Caco-2 (cell line): Measurements from ENCODE around the gene CDKN2B-AS1. TPM values are rescaled to one million over a fixed set of nuclear protein-coding genes. Genes with fewer than 3 reads are reported as not detected.

ENCODE experiments used
- BruUV-seq: library from RNA; stranded (reverse); fragments of 400-500 nt; replicated peaks from 2 replicates; lab custom pipeline; 2021; lab: Mats Ljungman, UMichigan
- CTCF ChIA-PET: fragments of 300-600 bp; sonication (Branson Sonifier 250); formaldehyde crosslinking; loops from one replicate; lab custom pipeline; 2022; ENCODE audit warnings: antibody characterized with exemption; lab: Charles Lee
- POLR2A ChIA-PET: fragments of 300-600 bp; sonication (Branson Sonifier 250); formaldehyde crosslinking; loops from one replicate; lab custom pipeline; 2022; ENCODE audit warnings: antibody characterized with exemption; lab: Charles Lee
- DNase-seq, 2 experiments: peaks; one replicate each; pipeline versions ENCODE4 v3.0.0 to v3.0.0-alpha.2; 2020 to 2022
- H3K27me3 ChIP-seq: replicated peaks from 2 replicates; pipeline ENCODE4 v1.6.0; 2011; ENCODE audit warnings: low read length; ENCODE audit not compliant: control insufficient read depth, insufficient read depth
- H3K36me3 ChIP-seq: 2 replicates; pipeline ENCODE4 v1.5.1; 2011; ENCODE audit warnings: low read length; ENCODE audit not compliant: control insufficient read depth, insufficient read depth
- H3K4me1 ChIP-seq: fragments of 250-450 bp; sonication (Bioruptor Pico); 2 replicates; pipeline ENCODE4 v1.5.1; 2020; ENCODE audit warnings: mild to moderate bottlenecking
- H3K4me3 ChIP-seq: 2 replicates; pipeline ENCODE4 v1.5.1; 2011; ENCODE audit warnings: low read depth, mild to moderate bottlenecking, control low read depth, low read length
- H3K9me3 ChIP-seq: fragments of 250-450 bp; sonication (Bioruptor Pico); 2 replicates; pipeline ENCODE4 v1.5.1; 2020; ENCODE audit warnings: mild to moderate bottlenecking, moderate library complexity
- H3K27ac Mint-ChIP-seq: one replicate; pipeline ENCODE4 v1.8.0; 2022; ENCODE audit warnings: mixed read lengths; ENCODE audit not compliant: unreplicated experiment
- H3K27me3 Mint-ChIP-seq: one replicate; pipeline ENCODE4 v1.8.0; 2022; ENCODE audit warnings: mixed read lengths; ENCODE audit not compliant: insufficient read depth, unreplicated experiment
- H3K36me3 Mint-ChIP-seq: one replicate; pipeline ENCODE4 v1.8.0; 2022; ENCODE audit warnings: mild to moderate bottlenecking, mixed read lengths; ENCODE audit not compliant: insufficient read depth, unreplicated experiment
- H3K4me1 Mint-ChIP-seq: one replicate; pipeline ENCODE4 v1.8.0; 2022; ENCODE audit warnings: low read depth, mixed read lengths; ENCODE audit not compliant: unreplicated experiment
- H3K4me3 Mint-ChIP-seq: one replicate; pipeline ENCODE4 v1.8.0; 2022; ENCODE audit warnings: mild to moderate bottlenecking, moderate library complexity, mixed read lengths; ENCODE audit not compliant: unreplicated experiment
- H3K9me3 Mint-ChIP-seq: one replicate; pipeline ENCODE4 v1.8.0; 2022; ENCODE audit warnings: mixed read lengths; ENCODE audit not compliant: unreplicated experiment
- CTCF ChIP-seq, 2 experiments: fragments of 200-600 bp in 1 of 2; IDR thresholded peaks; 1 replicate in 1 of 2; 2 replicates in 1 of 2; pipeline versions ENCODE4 v1.5.1 to v1.8.0; 2011 to 2022; ENCODE audit warnings: antibody characterized with exemption in 1 of 2, control low read depth in 1 of 2, inconsistent platforms in 1 of 2, low read depth in 1 of 2, low read length in 1 of 2, mild to moderate bottlenecking in 1 of 2, moderate library complexity in 1 of 2; ENCODE audit not compliant: insufficient read depth in 1 of 2, severe bottlenecking in 1 of 2, unreplicated experiment in 1 of 2
- intact Hi-C: fragments of 100-400 bp; cut with micrococcal nuclease; formaldehyde crosslinking; loops from one replicate; pipeline ENCODE4 v1.10.0; 2022; ENCODE audit not compliant: unreplicated experiment
- total RNA-seq: library from RNA; stranded (reverse); gene quantifications from 2 replicates; pipeline ENCODE4 v1.2.3, GENCODE V29; 2022

CDKN2B-AS1 gene
- total RNA-seq, 1 experiment from 2014 or later: 1.2 TPM

GRCh38 chr9:22105005-22105722, 110.6 kb downstream of the CDKN2B-AS1 start:
- Mint-ChIP-seq H3K4me3 (no peak overlapping the region), H3K9me3 (no peaks in the 10 kb centered on the region)

GRCh38 chr9:22107202-22108045, 112.8 kb downstream of the CDKN2B-AS1 start:
- no peaks in the 10 kb centered on the region for H3K36me3 ChIP-seq
- Mint-ChIP-seq H3K27ac (no peak overlapping the region), H3K4me3 (no peak overlapping the region), H3K9me3 (no peaks in the 10 kb centered on the region), H3K36me3 (no peaks in the 10 kb centered on the region), H3K4me1 (peaks cover 37% of the 10 kb centered on the region), H3K27me3 (no peaks in the 10 kb centered on the region)
- BruUV-seq: no TSS peak
- TF ChIP-seq CTCF (IDR thresholded peaks at IDR 0.05; ENCODE audit: insufficient read depth in 1 of 2, low read depth in 1 of 2, low read length in 1 of 2, severe bottlenecking in 1 of 2, unreplicated experiment in 1 of 2): no peak
- peaks cover 55% of the 10 kb centered on the region for H3K4me1 ChIP-seq
- peak in 1 of 2 experiments; percentile 49 for DNase-seq
- no peaks in the 10 kb centered on the region for H3K9me3 ChIP-seq
- POLR2A ChIA-PET: no interaction called here
- no peak overlapping the region for H3K4me3 ChIP-seq
- intact Hi-C loops: loop anchor here (2.0 kb wide), 2 partner anchors 99 to 295 kb away; partner anchors contain the start of gene CDKN2B
- CTCF ChIA-PET: interaction anchor here (0.6 kb wide), 1 partner anchor 105 kb away, joined by 4 read pairs; no protein-coding TSS in a partner anchor
- no peaks in the 10 kb centered on the region for H3K27me3 ChIP-seq

More at GRCh38 chr9:22105005-22105722, 110.6 kb downstream of the CDKN2B-AS1 start:
- CTCF ChIA-PET: no interaction called here
- no TSS peak for BruUV-seq
- H3K27ac Mint-ChIP-seq: no peak overlapping the region
- no peaks in the 10 kb centered on the region for H3K27me3 Mint-ChIP-seq
- intact Hi-C loops: no loop called here
- no peaks in the 10 kb centered on the region for H3K27me3 ChIP-seq
- H3K9me3 ChIP-seq: no peaks in the 10 kb centered on the region
- H3K4me1 Mint-ChIP-seq: peaks cover 40% of the 10 kb centered on the region
- H3K4me3 ChIP-seq: no peak overlapping the region
- no peak for TF ChIP-seq CTCF (IDR thresholded peaks at IDR 0.05; ENCODE audit: insufficient read depth in 1 of 2, low read depth in 1 of 2, low read length in 1 of 2, severe bottlenecking in 1 of 2, unreplicated experiment in 1 of 2)
- DNase-seq: no peak
- H3K4me1 ChIP-seq: peaks cover 58% of the 10 kb centered on the region
- POLR2A ChIA-PET: interaction anchor here (0.6 kb wide), 1 partner anchor 110 kb away, joined by 5 read pairs; the partner anchor contains the start of gene CDKN2B-AS1
- H3K36me3 Mint-ChIP-seq: no peaks in the 10 kb centered on the region
- H3K36me3 ChIP-seq: no peaks in the 10 kb centered on the region
